IPS-15b (cell line): Measurements from ENCODE around the gene REC114.
"Not testable (repeated sequence)": the region's sequence is repeated elsewhere in the genome, so short reads cannot be mapped to it uniquely, and the experiment has no call there.

Source experiments
- H3K27me3 ChIP-seq: one replicate; pipeline ENCODE4 v1.6.1; 2013; ENCODE audit warnings: low read length; ENCODE audit not compliant: control insufficient read depth, insufficient read depth
- H3K36me3 ChIP-seq: one replicate; pipeline ENCODE4 v1.6.1; 2013; ENCODE audit warnings: low read length; ENCODE audit not compliant: control insufficient read depth, insufficient read depth
- H3K4me1 ChIP-seq: one replicate; pipeline ENCODE4 v1.6.1; 2013; ENCODE audit warnings: mild to moderate bottlenecking, low read length; ENCODE audit not compliant: control insufficient read depth, insufficient read depth
- H3K4me3 ChIP-seq: one replicate; pipeline ENCODE4 v1.5.1; 2013; ENCODE audit warnings: low read depth, low read length
- H3K9ac ChIP-seq: one replicate; pipeline ENCODE4 v1.6.1; 2013; ENCODE audit warnings: low read depth, mild to moderate bottlenecking, low read length
- H3K9me3 ChIP-seq: one replicate; pipeline ENCODE4 v1.6.1; 2013; ENCODE audit warnings: mild to moderate bottlenecking, low read length; ENCODE audit not compliant: control insufficient read depth, insufficient read depth

REC114 gene

GRCh38 chr15:73431329-73431728, 11.6 kb upstream of the REC114 start:
- H3K9ac ChIP-seq, H3K4me1 ChIP-seq, H3K27me3 ChIP-seq, H3K9me3 ChIP-seq, H3K4me3 ChIP-seq, H3K36me3 ChIP-seq: not testable (repeated sequence)

GRCh38 chr15:73433873-73434272, 9.1 kb upstream of the REC114 start:
- H3K9ac ChIP-seq, result no peak overlapping the region
- no peaks in the 10 kb centered on the region for H3K27me3 ChIP-seq
- no peaks in the 10 kb centered on the region for H3K36me3 ChIP-seq
- H3K4me1 ChIP-seq, result no peaks in the 10 kb centered on the region
- no peak overlapping the region for H3K4me3 ChIP-seq
- H3K9me3 ChIP-seq, result no peaks in the 10 kb centered on the region

- Histone ChIP-seq H3K27me3 (no peaks in the 10 kb centered on the region), H3K9ac (no peak overlapping the region), H3K4me3 (no peak overlapping the region), H3K9me3 (no peaks in the 10 kb centered on the region), H3K4me1 (no peaks in the 10 kb centered on the region), H3K36me3 (no peaks in the 10 kb centered on the region)
Measured at GRCh38 chr15:73436613-73437012, 6.4 kb upstream of the REC114 start.

- H3K4me1 ChIP-seq, result no peaks in the 10 kb centered on the region
- H3K27me3 ChIP-seq, result no peaks in the 10 kb centered on the region
- H3K4me3 ChIP-seq, result no peak overlapping the region
- no peaks in the 10 kb centered on the region for H3K9me3 ChIP-seq
- H3K9ac ChIP-seq, result no peak overlapping the region
- no peaks in the 10 kb centered on the region for H3K36me3 ChIP-seq
Measured at GRCh38 chr15:73437543-73438109, 5.3 kb upstream of the REC114 start.

GRCh38 chr15:73438651-73439050, 4.3 kb upstream of the REC114 start:
- no peak overlapping the region for H3K4me3 ChIP-seq
- H3K36me3 ChIP-seq, result no peaks in the 10 kb centered on the region
- H3K9me3 ChIP-seq, result no peaks in the 10 kb centered on the region
- H3K27me3 ChIP-seq, result no peaks in the 10 kb centered on the region
- H3K9ac ChIP-seq, result no peak overlapping the region
- no peaks in the 10 kb centered on the region for H3K4me1 ChIP-seq

- Histone ChIP-seq H3K27me3 (no peaks in the 10 kb centered on the region), H3K36me3 (no peaks in the 10 kb centered on the region), H3K9ac (no peak overlapping the region), H3K4me1 (no peaks in the 10 kb centered on the region), H3K9me3 (no peaks in the 10 kb centered on the region), H3K4me3 (no peak overlapping the region)
Measured at GRCh38 chr15:73440571-73440970, 2.4 kb upstream of the REC114 start.

GRCh38 chr15:73442421-73442820, 543 bp upstream of the REC114 start:
- no peak overlapping the region for H3K4me3 ChIP-seq
- no peaks in the 10 kb centered on the region for H3K36me3 ChIP-seq
- no peaks in the 10 kb centered on the region for H3K4me1 ChIP-seq
- H3K27me3 ChIP-seq, result no peaks in the 10 kb centered on the region
- no peak overlapping the region for H3K9ac ChIP-seq
- no peaks in the 10 kb centered on the region for H3K9me3 ChIP-seq

- H3K9ac ChIP-seq, H3K36me3 ChIP-seq, H3K4me1 ChIP-seq, H3K27me3 ChIP-seq, H3K9me3 ChIP-seq, H3K4me3 ChIP-seq: not testable (repeated sequence)
Measured at GRCh38 chr15:73447471-73447870, 4.5 kb downstream of the REC114 start.

GRCh38 chr15:73448158-73448758, 5.3 kb downstream of the REC114 start:
- H3K36me3 ChIP-seq, H3K27me3 ChIP-seq, H3K9me3 ChIP-seq, H3K4me3 ChIP-seq, H3K4me1 ChIP-seq, H3K9ac ChIP-seq: not testable (repeated sequence)

GRCh38 chr15:73449980-73450379, 7.0 kb downstream of the REC114 start:
- H3K36me3 ChIP-seq, H3K27me3 ChIP-seq: not testable (repeated sequence)

GRCh38 chr15:73454096-73454495, 11.1 kb downstream of the REC114 start:
- Histone ChIP-seq H3K9ac (no peak overlapping the region), H3K4me1 (peaks cover 3% of the 10 kb centered on the region), H3K9me3 (no peaks in the 10 kb centered on the region), H3K36me3 (no peaks in the 10 kb centered on the region), H3K4me3 (no peak overlapping the region), H3K27me3 (no peaks in the 10 kb centered on the region)

More at GRCh38 chr15:73449980-73450379, 7.0 kb downstream of the REC114 start:
- H3K9me3 ChIP-seq, H3K4me3 ChIP-seq, H3K9ac ChIP-seq, H3K4me1 ChIP-seq: not testable (repeated sequence)

- no peaks in the 10 kb centered on the region for H3K9me3 ChIP-seq
- peaks cover 3% of the 10 kb centered on the region for H3K4me1 ChIP-seq
- no peak overlapping the region for H3K9ac ChIP-seq
- H3K4me3 ChIP-seq, result no peak overlapping the region
- no peaks in the 10 kb centered on the region for H3K36me3 ChIP-seq
- H3K27me3 ChIP-seq, result no peaks in the 10 kb centered on the region
Measured at GRCh38 chr15:73455876-73456275, 12.9 kb downstream of the REC114 start.
